ENCODE data around the gene FAM200B. TPM values are rescaled to one million over a fixed set of nuclear protein-coding genes. Genes with fewer than 3 reads are reported as not detected.

The FAM200B gene
- total RNA-seq, 1 donor from 2014 or later: 6.0 TPM

- intact Hi-C loops (cut with micrococcal nuclease): loop anchor here (5.0 to 10.0 kb wide), 6 partner anchors 121 to 2001 kb away; partner anchors contain the start of genes CD38 and TAPT1
These were observed 25.6 kb upstream of the FAM200B start for GRCh38 chr4:15656038-15656470.

GRCh38 chr4:15657366-15657765, 24.3 kb upstream of the FAM200B start:
- Mint-ChIP-seq H3K36me3 (ENCODE audit: low read depth) (peaks cover 10% of the 10 kb centered on the region), H3K4me3 (no peak overlapping the region), H3K27me3 (peaks cover 1% of the 10 kb centered on the region), H3K9me3 (no peaks in the 10 kb centered on the region), H3K4me1 (peaks cover 47% of the 10 kb centered on the region), H3K27ac (no peak overlapping the region)
- intact Hi-C loops (cut with micrococcal nuclease): loop anchor here (5.0 to 10.0 kb wide), 6 partner anchors 120 to 2003 kb away; partner anchors contain the start of genes CD38 and TAPT1
- no peak for DNase-seq

More at GRCh38 chr4:15656038-15656470, 25.6 kb upstream of the FAM200B start:
- Mint-ChIP-seq H3K36me3 (ENCODE audit: low read depth) (peaks cover 9% of the 10 kb centered on the region), H3K27ac (peak overlapping the region; percentile 96), H3K9me3 (no peaks in the 10 kb centered on the region), H3K27me3 (peaks cover 1% of the 10 kb centered on the region), H3K4me3 (peak overlapping the region; percentile 91), H3K4me1 (peaks cover 52% of the 10 kb centered on the region)
- no peak for DNase-seq

GRCh38 chr4:15658136-15658770, 23.4 kb upstream of the FAM200B start:
- Mint-ChIP-seq H3K4me1 (peaks cover 40% of the 10 kb centered on the region), H3K36me3 (ENCODE audit: low read depth) (peaks cover 10% of the 10 kb centered on the region), H3K27me3 (peaks cover 1% of the 10 kb centered on the region), H3K27ac (no peak overlapping the region), H3K4me3 (no peak overlapping the region), H3K9me3 (no peaks in the 10 kb centered on the region)
- no peak for DNase-seq
- intact Hi-C loops (cut with micrococcal nuclease): loop anchor here (5.0 to 10.0 kb wide), 6 partner anchors 119 to 2003 kb away; partner anchors contain the start of genes CD38 and TAPT1

- H3K4me3 Mint-ChIP-seq: no peak overlapping the region
- H3K4me1 Mint-ChIP-seq: peaks cover 35% of the 10 kb centered on the region
- DNase-seq: no peak
- H3K27me3 Mint-ChIP-seq: peaks cover 1% of the 10 kb centered on the region
- H3K9me3 Mint-ChIP-seq: no peaks in the 10 kb centered on the region
- H3K36me3 Mint-ChIP-seq (ENCODE audit: low read depth): peaks cover 9% of the 10 kb centered on the region
- intact Hi-C loops (cut with micrococcal nuclease): loop anchor here (1.0 to 10.0 kb wide), 7 partner anchors 97 to 2004 kb away; partner anchors contain the start of genes CD38 and TAPT1
- H3K27ac Mint-ChIP-seq: no peak overlapping the region
These were observed 22.8 kb upstream of the FAM200B start for GRCh38 chr4:15658781-15659180.

- Mint-ChIP-seq H3K27ac (peak overlapping the region; percentile 68), H3K9me3 (no peaks in the 10 kb centered on the region), H3K36me3 (ENCODE audit: low read depth) (peaks cover 8% of the 10 kb centered on the region), H3K4me3 (no peak overlapping the region), H3K4me1 (peaks cover 32% of the 10 kb centered on the region), H3K27me3 (peaks cover 1% of the 10 kb centered on the region)
- intact Hi-C loops (cut with micrococcal nuclease): loop anchor here (1.0 to 10.0 kb wide), 7 partner anchors 95 to 2005 kb away; partner anchors contain the start of genes CD38 and TAPT1
- no peak for DNase-seq
These were observed 21.7 kb upstream of the FAM200B start for GRCh38 chr4:15659768-15660570.

- Mint-ChIP-seq H3K36me3 (ENCODE audit: low read depth) (peaks cover 24% of the 10 kb centered on the region), H3K27me3 (no peaks in the 10 kb centered on the region), H3K4me1 (peaks cover 21% of the 10 kb centered on the region), H3K9me3 (peaks cover 6% of the 10 kb centered on the region), H3K27ac (no peak overlapping the region), H3K4me3 (no peak overlapping the region)
- DNase-seq: no peak
- intact Hi-C loops (cut with micrococcal nuclease): no loop called here
These were observed 15.8 kb upstream of the FAM200B start for GRCh38 chr4:15665753-15666365.

- intact Hi-C loops (cut with micrococcal nuclease): no loop called here
- H3K4me1 Mint-ChIP-seq: peaks cover 20% of the 10 kb centered on the region
These were observed 14.6 kb upstream of the FAM200B start for GRCh38 chr4:15667006-15667405.

GRCh38 chr4:15668566-15669435, 12.8 kb upstream of the FAM200B start:
- DNase-seq: no peak
- Mint-ChIP-seq H3K27me3 (no peaks in the 10 kb centered on the region), H3K27ac (no peak overlapping the region), H3K36me3 (ENCODE audit: low read depth) (peaks cover 27% of the 10 kb centered on the region), H3K4me1 (peaks cover 23% of the 10 kb centered on the region), H3K9me3 (peaks cover 6% of the 10 kb centered on the region), H3K4me3 (no peak overlapping the region)
- intact Hi-C loops (cut with micrococcal nuclease): no loop called here

More at GRCh38 chr4:15667006-15667405, 14.6 kb upstream of the FAM200B start:
- DNase-seq: no peak
- Mint-ChIP-seq H3K4me3 (no peak overlapping the region), H3K9me3 (peaks cover 6% of the 10 kb centered on the region), H3K27me3 (no peaks in the 10 kb centered on the region), H3K36me3 (ENCODE audit: low read depth) (peaks cover 26% of the 10 kb centered on the region), H3K27ac (no peak overlapping the region)

- Mint-ChIP-seq H3K27me3 (no peaks in the 10 kb centered on the region), H3K9me3 (peaks cover 6% of the 10 kb centered on the region), H3K27ac (no peak overlapping the region), H3K36me3 (ENCODE audit: low read depth) (peaks cover 23% of the 10 kb centered on the region), H3K4me1 (peaks cover 21% of the 10 kb centered on the region), H3K4me3 (no peak overlapping the region)
- intact Hi-C loops (cut with micrococcal nuclease): no loop called here
- DNase-seq: no peak
These were observed 11.1 kb upstream of the FAM200B start for GRCh38 chr4:15670576-15670975.

GRCh38 chr4:15672101-15672500, 9.5 kb upstream of the FAM200B start:
- Mint-ChIP-seq H3K27ac (no peak overlapping the region), H3K4me1 (peaks cover 15% of the 10 kb centered on the region), H3K36me3 (ENCODE audit: low read depth) (peaks cover 14% of the 10 kb centered on the region), H3K4me3 (no peak overlapping the region), H3K27me3 (no peaks in the 10 kb centered on the region), H3K9me3 (no peaks in the 10 kb centered on the region)
- no peak for DNase-seq
- intact Hi-C loops (cut with micrococcal nuclease): no loop called here

- Mint-ChIP-seq H3K27ac (no peak overlapping the region), H3K4me1 (peaks cover 22% of the 10 kb centered on the region), H3K27me3 (no peaks in the 10 kb centered on the region), H3K36me3 (ENCODE audit: low read depth) (peaks cover 14% of the 10 kb centered on the region), H3K4me3 (no peak overlapping the region), H3K9me3 (no peaks in the 10 kb centered on the region)
- intact Hi-C loops (cut with micrococcal nuclease): no loop called here
- no peak for DNase-seq
These were observed 8.3 kb upstream of the FAM200B start for GRCh38 chr4:15673337-15673736.

GRCh38 chr4:15674046-15674445, 7.6 kb upstream of the FAM200B start:
- H3K27me3 Mint-ChIP-seq: no peaks in the 10 kb centered on the region
- H3K36me3 Mint-ChIP-seq (ENCODE audit: low read depth): peaks cover 14% of the 10 kb centered on the region
- intact Hi-C loops (cut with micrococcal nuclease): no loop called here
- H3K4me1 Mint-ChIP-seq: peaks cover 22% of the 10 kb centered on the region
- DNase-seq: no peak
- H3K4me3 Mint-ChIP-seq: no peak overlapping the region
- no peaks in the 10 kb centered on the region for H3K9me3 Mint-ChIP-seq
- no peak overlapping the region for H3K27ac Mint-ChIP-seq

GRCh38 chr4:15674926-15675325, 6.7 kb upstream of the FAM200B start:
- Mint-ChIP-seq H3K4me1 (peaks cover 28% of the 10 kb centered on the region), H3K27me3 (no peaks in the 10 kb centered on the region), H3K4me3 (no peak overlapping the region), H3K36me3 (ENCODE audit: low read depth) (peaks cover 18% of the 10 kb centered on the region), H3K9me3 (no peaks in the 10 kb centered on the region), H3K27ac (no peak overlapping the region)
- intact Hi-C loops (cut with micrococcal nuclease): no loop called here
- no peak for DNase-seq
